Brain microvascular endothelial cell (primary cell): Measurements from ENCODE around the gene AQP6.
A peak's percentile ranks its signal among the peaks of the same experiment; 100 is the strongest.

Experiments used
- DNase-seq: peaks from one replicate; pipeline ENCODE4 v3.0.0-alpha.2; 2020
- H3K27ac ChIP-seq: fragments of 250-450 bp; sonication (Bioruptor Pico); 2 replicates; pipeline ENCODE4 v1.5.1; 2020; ENCODE audit warnings: mild to moderate bottlenecking, moderate library complexity
- H3K27me3 ChIP-seq: fragments of 250-450 bp; sonication (Bioruptor Pico); replicated peaks from 2 replicates; pipeline ENCODE4 v1.5.1; 2020; ENCODE audit warnings: mild to moderate bottlenecking
- H3K36me3 ChIP-seq: fragments of 250-450 bp; sonication (Bioruptor Pico); replicated peaks from 2 replicates; pipeline ENCODE4 v1.5.1; 2020; ENCODE audit warnings: mild to moderate bottlenecking
- H3K4me3 ChIP-seq: 2 replicates; pipeline ENCODE4 v1.5.1; 2011; ENCODE audit warnings: low read depth, mild to moderate bottlenecking, control low read depth, low read length, moderate library complexity
- CTCF ChIP-seq: IDR thresholded peaks from 2 replicates; pipeline ENCODE4 v1.5.1; 2011; ENCODE audit warnings: low read depth, mild to moderate bottlenecking, moderate library complexity, low read length, control low read depth, inconsistent platforms; ENCODE audit errors: missing control alignments
- in situ Hi-C: cut with HindIII; loops from 2 replicates; pipeline ENCODE4 v1.10.0; 2017; ENCODE audit warnings: low sequenced_read_pairs, low pct_ligation_motif_present

Gene AQP6

GRCh38 chr12:50021031-50021430 lies 48.3 kb downstream of the AQP6 start:
- in situ Hi-C loops, result no loop called here
- H3K27me3 ChIP-seq, result no peaks in the 10 kb centered on the region
- TF ChIP-seq CTCF, result no peak
- H3K4me3 ChIP-seq, result no peak overlapping the region
- H3K27ac ChIP-seq, result no peak overlapping the region
- no peaks in the 10 kb centered on the region for H3K36me3 ChIP-seq
- DNase-seq, result no peak

- no peak for TF ChIP-seq CTCF
- no peak overlapping the region for H3K27ac ChIP-seq
These were observed 50.2 kb downstream of the AQP6 start for GRCh38 chr12:50022903-50023302.

GRCh38 chr12:50024227-50024626 lies 51.5 kb downstream of the AQP6 start:
- no peak overlapping the region for H3K27ac ChIP-seq
- in situ Hi-C loops, result no loop called here
- no peaks in the 10 kb centered on the region for H3K36me3 ChIP-seq
- H3K4me3 ChIP-seq, result peak overlapping the region; percentile 94
- no peak for TF ChIP-seq CTCF
- no peak for DNase-seq
- no peaks in the 10 kb centered on the region for H3K27me3 ChIP-seq

More at GRCh38 chr12:50022903-50023302, 50.2 kb downstream of the AQP6 start:
- no peak overlapping the region for H3K4me3 ChIP-seq
- no peak for DNase-seq
- in situ Hi-C loops, result no loop called here
- H3K36me3 ChIP-seq, result no peaks in the 10 kb centered on the region
- H3K27me3 ChIP-seq, result no peaks in the 10 kb centered on the region

- Histone ChIP-seq H3K27ac (no peak overlapping the region), H3K4me3 (peak overlapping the region; percentile 94), H3K27me3 (no peaks in the 10 kb centered on the region), H3K36me3 (no peaks in the 10 kb centered on the region)
- TF ChIP-seq CTCF, result no peak
- in situ Hi-C loops, result no loop called here
- no peak for DNase-seq
These were observed 52.0 kb downstream of the AQP6 start for GRCh38 chr12:50024805-50025186.

- DNase-seq, result peak; percentile 95
- no peak for TF ChIP-seq CTCF
- no peaks in the 10 kb centered on the region for H3K27me3 ChIP-seq
- no peak within 1 kb of the TSS for H3K27ac ChIP-seq
- no peaks in the 10 kb centered on the region for H3K36me3 ChIP-seq
- H3K4me3 ChIP-seq, result peak within 1 kb of the TSS; percentile 94
- in situ Hi-C loops, result no loop called here
These were observed 52.7 kb downstream of the AQP6 start, which contains the start of gene RACGAP1 for GRCh38 chr12:50025187-50026059. Gene RACGAP1, minus strand, starts transcription at chr12:50025494. Its CDS starts 8,779 bp downstream, at chr12:50016715.
